GM12878 (cell line): ENCODE data around the gene CDH4. TPM values are rescaled to one million over a fixed set of nuclear protein-coding genes. Genes with fewer than 3 reads are reported as not detected.

ENCODE experiments used
- ATAC-seq: fragments of 200-7000 bp; cut with Tn5 transposase; 3 replicates; pipeline ENCODE4 v1.9.1; 2020; ENCODE audit warnings: mild to moderate bottlenecking, moderate library complexity
- BruUV-seq: library from RNA; stranded (reverse); fragments of 400-500 nt; replicated peaks from 2 replicates; lab custom pipeline; 2021; lab: Mats Ljungman, UMichigan
- CTCF ChIA-PET: fragments of 300-600 bp; sonication (Branson Sonifier 250); formaldehyde crosslinking; extraction: SDS; loops from one replicate; lab custom pipeline; 2021; ENCODE audit warnings: inconsistent platforms; lab: Yijun Ruan, JAX
- POLR2A ChIA-PET: fragments of 350-600 bp; formaldehyde crosslinking; extraction: SDS; loops from one replicate; lab custom pipeline; 2021; ENCODE audit warnings: inconsistent platforms; lab: Charles Lee
- RAD21 ChIA-PET: fragments of 300-600 bp; sonication (Branson Sonifier 250); formaldehyde crosslinking; loops from one replicate; lab custom pipeline; 2023; ENCODE audit warnings: antibody characterized with exemption; ENCODE audit not compliant: unreplicated experiment; lab: Charles Lee
- SMC1A ChIA-PET: fragments of 300-600 bp; sonication (Branson Sonifier 250); formaldehyde crosslinking; loops from one replicate; lab custom pipeline; 2023; ENCODE audit not compliant: unreplicated experiment, uncharacterized antibody; lab: Charles Lee
- DNase-seq: peaks from one replicate; pipeline ENCODE4 v3.0.0-alpha.2; 2011; ENCODE audit warnings: low read depth, low spot score
- FAIRE-seq: peaks from 3 replicates; lab custom pipeline; 2011; peaks lifted over from hg19 to GRCh38; lab: Jason Lieb, UNC
- H2AFZ ChIP-seq: 2 replicates; pipeline ENCODE4 v1.6.0; 2011; ENCODE audit warnings: low read depth, low read length, control low read depth; ENCODE audit not compliant: control insufficient read depth
- H3K27ac ChIP-seq: 2 replicates; pipeline ENCODE4 v1.5.1; 2011; ENCODE audit warnings: control low read depth; ENCODE audit not compliant: control insufficient read depth, insufficient read depth
- H3K27me3 ChIP-seq, 2 experiments: replicated peaks in 1 of 2; 2 replicates each; pipeline versions ENCODE4 v1.6.0 to v1.6.1; 2011; ENCODE audit warnings: low read length in 1 of 2; ENCODE audit not compliant: control insufficient read depth in 2 of 2, insufficient read depth in 2 of 2
- H3K36me3 ChIP-seq, 2 experiments: 2 replicates each; pipeline ENCODE4 v1.5.1; 2011; ENCODE audit warnings: low read length in 1 of 2; ENCODE audit not compliant: control insufficient read depth in 2 of 2, insufficient read depth in 2 of 2
- H3K4me1 ChIP-seq: 2 replicates; pipeline ENCODE4 v1.6.1; 2011; ENCODE audit warnings: mild to moderate bottlenecking, low read length, moderate library complexity, mixed read lengths; ENCODE audit not compliant: control insufficient read depth, insufficient read depth
- H3K4me2 ChIP-seq: 2 replicates; pipeline ENCODE4 v1.6.0; 2011; ENCODE audit warnings: control low read depth; ENCODE audit not compliant: control insufficient read depth, insufficient read depth
- H3K4me3 ChIP-seq: fragments of 200-600 bp; sonication (generic); 2 replicates; pipeline ENCODE4 v1.5.1; 2016
- H3K79me2 ChIP-seq: 2 replicates; pipeline ENCODE4 v1.6.0; 2011; ENCODE audit warnings: low read length; ENCODE audit not compliant: control insufficient read depth, insufficient read depth
- H3K9ac ChIP-seq: 2 replicates; pipeline ENCODE4 v1.8.0; 2011; ENCODE audit warnings: low read length, control low read depth, mixed read lengths; ENCODE audit not compliant: control insufficient read depth, insufficient read depth
- H3K9me3 ChIP-seq: replicated peaks from 3 replicates; pipeline ENCODE4 v1.5.1; 2011; ENCODE audit warnings: mild to moderate bottlenecking, low read length; ENCODE audit not compliant: control insufficient read depth, insufficient read depth
- H4K20me1 ChIP-seq: 2 replicates; pipeline ENCODE4 v1.6.0; 2011; ENCODE audit not compliant: control insufficient read depth, insufficient read depth
- CHD4 ChIP-seq: fragments of 200-600 bp; sonication (generic); IDR thresholded peaks from 2 replicates; pipeline ENCODE4 v1.6.1; 2016; ENCODE audit warnings: mild to moderate bottlenecking
- EGR1 ChIP-seq, 2 experiments: IDR thresholded peaks; 1 replicate in 1 of 2; 2 replicates in 1 of 2; pipeline ENCODE4 v1.6.1; 2011 to 2012; ENCODE audit warnings: low read depth in 2 of 2, low read length in 2 of 2, borderline replicate concordance in 1 of 2, mild to moderate bottlenecking in 1 of 2, moderate library complexity in 1 of 2
- RAD51 ChIP-seq: fragments of 450-650 bp; IDR thresholded peaks from 2 replicates; pipeline ENCODE4 v1.6.1; 2016; ENCODE audit warnings: moderate library complexity, mild to moderate bottlenecking, inconsistent platforms
- STAT1 ChIP-seq: fragments of 450-650 bp; conservative IDR thresholded peaks from 2 replicates; pipeline ENCODE4 v1.6.1; 2014; ENCODE audit warnings: antibody characterized with exemption, mild to moderate bottlenecking
- TCF7 ChIP-seq: IDR thresholded peaks from 2 replicates; pipeline ENCODE4 v1.6.1; 2014; ENCODE audit warnings: antibody characterized with exemption, borderline replicate concordance
- WGBS: methylation state at CpG from one replicate; pipeline ENCODE4 v1.1.6; 2016; ENCODE audit warnings: low lambda C conversion rate; ENCODE audit not compliant: insufficient replicate concordance, insufficient coverage; ENCODE audit errors: missing lambda C conversion rate; 5-methylcytosine and 5-hydroxymethylcytosine counted together
- in situ Hi-C: fragments of 300-500 bp; cut with MboI; formaldehyde crosslinking; loops from 9 replicates; pipeline ENCODE4 v1.14.3; 2018; ENCODE audit warnings: mixed read lengths
- intact Hi-C: fragments of 100-400 bp; cut with micrococcal nuclease; formaldehyde crosslinking; loops from one replicate; pipeline ENCODE4 v1.14.2; 2022; ENCODE audit not compliant: unreplicated experiment
- polyA plus RNA-seq, 11 experiments: library from polyadenylated mRNA; depleted of rRNA in 4 of 11; unstranded in 6 of 11; stranded (reverse) in 5 of 11; fragments of >200 nt; fragmentation: Nextera tagmentation in 4 of 11; fragmentation: Illumina TruSeq in 1 of 11; extraction: Ambion mirVana in 4 of 11; extraction: Trizol in 1 of 11; gene quantifications; 1 replicate in 1 of 11; 2 replicates in 10 of 11; pipeline versions ENCODE4 v1.2.1 to v1.2.3, GENCODE V29; 2011 to 2016; ENCODE audit warnings: inconsistent platforms in 2 of 11, missing spikeins in 2 of 11, low read depth in 1 of 11
- total RNA-seq, 4 experiments: library from RNA; depleted of rRNA in 3 of 4; stranded (reverse); fragments of >200 nt in 3 of 4; fragmentation: Illumina TruSeq in 1 of 4; extraction: Trizol in 1 of 4; gene quantifications; 2 replicates each; pipeline versions ENCODE4 v1.2.1 to v1.2.3, GENCODE V29; 2013 to 2021
- TF ChIP-seq, protein P1 (sequence below): fragments of 450-650 bp; formaldehyde crosslinking; IDR thresholded peaks from 2 replicates; pipeline ENCODE4 v1.4.0; 2020; ENCODE audit warnings: mild to moderate bottlenecking, moderate library complexity
- TF ChIP-seq, protein P2 (sequence below): IDR thresholded peaks from 2 replicates; pipeline ENCODE4 v1.6.1; 2012; ENCODE audit warnings: low read depth, low read length, improper control_type of control experiment

The CDH4 gene
- total and polyA plus RNA-seq, 10 of the 15 experiments (the other 5 are each of a cell fraction or from before 2014, with no cell fraction given) = not detected

DNA sequence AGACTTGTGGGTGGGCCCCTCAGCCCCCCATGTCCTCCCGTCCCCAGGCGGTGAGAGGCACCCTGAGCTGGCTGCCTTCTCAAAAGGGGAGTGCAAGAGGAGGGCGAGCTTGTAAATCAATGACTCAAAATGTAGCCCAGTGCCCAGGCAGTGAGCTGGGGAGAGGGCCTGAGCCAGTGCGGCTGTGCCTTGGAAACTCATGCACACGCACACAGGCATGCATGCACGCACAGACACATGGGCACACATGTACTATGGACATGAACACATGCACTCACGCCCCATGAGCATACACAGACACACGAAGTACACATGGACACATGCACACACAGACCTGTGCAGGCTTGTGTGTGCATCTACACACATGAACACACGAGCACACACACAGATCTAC is 680.1 kb downstream of the CDH4 start (continued):
- TF ChIP-seq, protein P1, sequence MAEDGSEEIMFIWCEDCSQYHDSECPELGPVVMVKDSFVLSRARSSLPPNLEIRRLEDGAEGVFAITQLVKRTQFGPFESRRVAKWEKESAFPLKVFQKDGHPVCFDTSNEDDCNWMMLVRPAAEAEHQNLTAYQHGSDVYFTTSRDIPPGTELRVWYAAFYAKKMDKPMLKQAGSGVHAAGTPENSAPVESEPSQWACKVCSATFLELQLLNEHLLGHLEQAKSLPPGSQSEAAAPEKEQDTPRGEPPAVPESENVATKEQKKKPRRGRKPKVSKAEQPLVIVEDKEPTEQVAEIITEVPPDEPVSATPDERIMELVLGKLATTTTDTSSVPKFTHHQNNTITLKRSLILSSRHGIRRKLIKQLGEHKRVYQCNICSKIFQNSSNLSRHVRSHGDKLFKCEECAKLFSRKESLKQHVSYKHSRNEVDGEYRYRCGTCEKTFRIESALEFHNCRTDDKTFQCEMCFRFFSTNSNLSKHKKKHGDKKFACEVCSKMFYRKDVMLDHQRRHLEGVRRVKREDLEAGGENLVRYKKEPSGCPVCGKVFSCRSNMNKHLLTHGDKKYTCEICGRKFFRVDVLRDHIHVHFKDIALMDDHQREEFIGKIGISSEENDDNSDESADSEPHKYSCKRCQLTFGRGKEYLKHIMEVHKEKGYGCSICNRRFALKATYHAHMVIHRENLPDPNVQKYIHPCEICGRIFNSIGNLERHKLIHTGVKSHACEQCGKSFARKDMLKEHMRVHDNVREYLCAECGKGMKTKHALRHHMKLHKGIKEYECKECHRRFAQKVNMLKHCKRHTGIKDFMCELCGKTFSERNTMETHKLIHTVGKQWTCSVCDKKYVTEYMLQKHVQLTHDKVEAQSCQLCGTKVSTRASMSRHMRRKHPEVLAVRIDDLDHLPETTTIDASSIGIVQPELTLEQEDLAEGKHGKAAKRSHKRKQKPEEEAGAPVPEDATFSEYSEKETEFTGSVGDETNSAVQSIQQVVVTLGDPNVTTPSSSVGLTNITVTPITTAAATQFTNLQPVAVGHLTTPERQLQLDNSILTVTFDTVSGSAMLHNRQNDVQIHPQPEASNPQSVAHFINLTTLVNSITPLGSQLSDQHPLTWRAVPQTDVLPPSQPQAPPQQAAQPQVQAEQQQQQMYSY = no peak

DNA sequence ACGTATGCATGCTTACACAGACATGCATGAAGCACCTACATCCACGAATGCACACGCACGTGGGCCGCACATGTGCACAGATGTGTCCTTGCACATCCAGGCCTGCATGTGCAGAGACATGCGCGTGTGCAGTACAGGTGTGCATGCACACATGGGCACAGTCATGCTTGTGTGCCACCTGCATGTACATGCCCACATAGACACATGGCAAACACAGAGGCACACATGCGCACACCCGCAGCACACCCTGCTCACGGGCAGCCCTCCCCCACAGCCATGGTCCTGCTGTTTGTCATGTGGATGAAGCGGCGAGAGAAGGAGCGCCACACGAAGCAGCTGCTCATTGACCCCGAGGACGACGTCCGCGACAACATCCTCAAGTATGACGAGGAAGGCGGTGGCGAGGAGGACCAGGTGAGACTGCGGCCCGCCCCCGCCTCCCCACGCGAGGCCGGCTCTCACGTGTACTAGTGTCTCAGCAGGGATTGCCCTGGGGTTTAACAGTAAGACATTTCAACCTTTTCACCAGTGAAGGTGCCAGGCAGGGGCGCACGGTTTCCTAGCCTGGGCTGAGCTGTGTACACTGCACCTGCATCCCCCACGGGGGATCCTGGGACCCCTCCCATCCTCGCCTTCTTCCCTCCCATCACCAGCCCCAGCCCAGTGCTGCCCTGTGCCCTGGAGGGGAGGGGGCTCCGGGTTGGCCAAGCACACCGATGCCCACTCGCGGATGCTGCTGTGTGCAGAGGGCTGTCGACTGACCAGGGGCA is 680.8 kb downstream of the CDH4 start:
- H3K36me3 ChIP-seq = no peaks in the 10 kb centered on the region
- ChIA-PET SMC1A (no interaction called here), POLR2A (no interaction called here), CTCF (no interaction called here), RAD21 (no interaction called here)
- FAIRE-seq = no peak
- in situ Hi-C loops (no loop called here), intact Hi-C loops (no loop called here)
- DNase-seq = no peak
- WGBS = 80% methylated on average over 35 of the region's 38 CpGs
- H3K79me2 ChIP-seq = no peaks in the 10 kb centered on the region
- no peak overlapping the region for H3K9ac ChIP-seq
- no peak overlapping the region for H3K4me2 ChIP-seq
- TF ChIP-seq RAD51 (no peak), TCF7 (no peak), STAT1 (no peak), CHD4 (no peak), EGR1 (IDR thresholded peaks at IDR 0.05; ENCODE audit: borderline replicate concordance in 1 of 2, low read depth in 2 of 2, low read length in 2 of 2) (no peak)
- TF ChIP-seq, protein P2, sequence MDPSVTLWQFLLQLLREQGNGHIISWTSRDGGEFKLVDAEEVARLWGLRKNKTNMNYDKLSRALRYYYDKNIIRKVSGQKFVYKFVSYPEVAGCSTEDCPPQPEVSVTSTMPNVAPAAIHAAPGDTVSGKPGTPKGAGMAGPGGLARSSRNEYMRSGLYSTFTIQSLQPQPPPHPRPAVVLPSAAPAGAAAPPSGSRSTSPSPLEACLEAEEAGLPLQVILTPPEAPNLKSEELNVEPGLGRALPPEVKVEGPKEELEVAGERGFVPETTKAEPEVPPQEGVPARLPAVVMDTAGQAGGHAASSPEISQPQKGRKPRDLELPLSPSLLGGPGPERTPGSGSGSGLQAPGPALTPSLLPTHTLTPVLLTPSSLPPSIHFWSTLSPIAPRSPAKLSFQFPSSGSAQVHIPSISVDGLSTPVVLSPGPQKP = no peak
- H3K27ac ChIP-seq = no peak overlapping the region
- no peaks in the 10 kb centered on the region for H3K27me3 ChIP-seq
- no peak overlapping the region for H3K4me3 ChIP-seq
- no peak for ATAC-seq
- H3K4me1 ChIP-seq = no peaks in the 10 kb centered on the region
- no peaks in the 10 kb centered on the region; the same call in 2 of the 3 replicates for H3K9me3 ChIP-seq
- no peak overlapping the region for H2AFZ ChIP-seq
- BruUV-seq = no TSS peak
- no peaks in the 10 kb centered on the region for H4K20me1 ChIP-seq
